KMS-11 (cell line): ENCODE measurements around the gene FOXO3.
A peak's percentile ranks its signal among the peaks of the same experiment; 100 is the strongest.

Source experiments
- H2AFZ ChIP-seq: fragments of 200-600 bp; sonication (generic); 2 replicates; pipeline ENCODE4 v1.6.1; 2016; ENCODE audit warnings: antibody characterized with exemption, mixed run types, low read depth
- H3K27ac ChIP-seq: fragments of 200-600 bp; sonication (generic); 2 replicates; pipeline ENCODE4 v1.6.1; 2016; ENCODE audit warnings: mild to moderate bottlenecking, mixed run types
- H3K27me3 ChIP-seq: fragments of 200-600 bp; sonication (generic); 2 replicates; pipeline ENCODE4 v1.6.1; 2017; ENCODE audit warnings: mild to moderate bottlenecking, low read depth, mixed run types, moderate library complexity; ENCODE audit not compliant: insufficient read depth
- H3K36me3 ChIP-seq: fragments of 200-600 bp; sonication (generic); 2 replicates; pipeline ENCODE4 v1.6.1; 2017; ENCODE audit warnings: mild to moderate bottlenecking, mixed run types; ENCODE audit not compliant: insufficient read depth
- H3K4me1 ChIP-seq: fragments of 200-600 bp; sonication (generic); 2 replicates; pipeline ENCODE4 v1.6.1; 2016; ENCODE audit warnings: mild to moderate bottlenecking, low read depth, mixed run types; ENCODE audit not compliant: poor library complexity, severe bottlenecking
- H3K4me2 ChIP-seq: fragments of 200-600 bp; sonication (generic); 2 replicates; pipeline ENCODE4 v1.7.0; 2016; ENCODE audit warnings: mild to moderate bottlenecking, mixed run types
- H3K4me3 ChIP-seq: fragments of 200-600 bp; sonication (generic); IDR thresholded peaks from 2 replicates; pipeline ENCODE4 v1.6.1; 2017; ENCODE audit warnings: low read depth, low read length, mixed read lengths; ENCODE audit not compliant: insufficient read depth
- H3K79me2 ChIP-seq: fragments of 200-600 bp; sonication (generic); 2 replicates; pipeline ENCODE4 v1.6.1; 2016; ENCODE audit warnings: low read depth, mixed run types; ENCODE audit not compliant: insufficient read depth
- H3K9ac ChIP-seq: fragments of 200-600 bp; sonication (generic); 2 replicates; pipeline ENCODE4 v1.6.1; 2016; ENCODE audit warnings: mild to moderate bottlenecking, mixed run types
- H4K20me1 ChIP-seq: fragments of 200-600 bp; sonication (generic); 2 replicates; pipeline ENCODE4 v1.6.1; 2016; ENCODE audit warnings: mild to moderate bottlenecking, mixed run types; ENCODE audit not compliant: insufficient read depth
- TF ChIP-seq, protein P1 (sequence below): fragments of 200-600 bp; sonication (generic); conservative IDR thresholded peaks from 2 replicates; pipeline ENCODE4 v1.6.1; 2017; ENCODE audit warnings: low read depth, mild to moderate bottlenecking, antibody characterized with exemption, low read length, moderate library complexity, mixed read lengths

FOXO3 gene

GRCh38 chr6:108650325-108650724 is 89.6 kb downstream of the FOXO3 start:
- peak overlapping the region; percentile 58 for H3K27ac ChIP-seq
- no peaks in the 10 kb centered on the region for H3K27me3 ChIP-seq
- TF ChIP-seq, protein P1, sequence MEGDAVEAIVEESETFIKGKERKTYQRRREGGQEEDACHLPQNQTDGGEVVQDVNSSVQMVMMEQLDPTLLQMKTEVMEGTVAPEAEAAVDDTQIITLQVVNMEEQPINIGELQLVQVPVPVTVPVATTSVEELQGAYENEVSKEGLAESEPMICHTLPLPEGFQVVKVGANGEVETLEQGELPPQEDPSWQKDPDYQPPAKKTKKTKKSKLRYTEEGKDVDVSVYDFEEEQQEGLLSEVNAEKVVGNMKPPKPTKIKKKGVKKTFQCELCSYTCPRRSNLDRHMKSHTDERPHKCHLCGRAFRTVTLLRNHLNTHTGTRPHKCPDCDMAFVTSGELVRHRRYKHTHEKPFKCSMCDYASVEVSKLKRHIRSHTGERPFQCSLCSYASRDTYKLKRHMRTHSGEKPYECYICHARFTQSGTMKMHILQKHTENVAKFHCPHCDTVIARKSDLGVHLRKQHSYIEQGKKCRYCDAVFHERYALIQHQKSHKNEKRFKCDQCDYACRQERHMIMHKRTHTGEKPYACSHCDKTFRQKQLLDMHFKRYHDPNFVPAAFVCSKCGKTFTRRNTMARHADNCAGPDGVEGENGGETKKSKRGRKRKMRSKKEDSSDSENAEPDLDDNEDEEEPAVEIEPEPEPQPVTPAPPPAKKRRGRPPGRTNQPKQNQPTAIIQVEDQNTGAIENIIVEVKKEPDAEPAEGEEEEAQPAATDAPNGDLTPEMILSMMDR, result no peak
- H3K4me1 ChIP-seq, result peaks cover 100% of the 10 kb centered on the region
- H3K36me3 ChIP-seq, result no peaks in the 10 kb centered on the region
- H3K79me2 ChIP-seq, result peaks cover 100% of the 10 kb centered on the region
- H3K4me3 ChIP-seq, result no peak overlapping the region
- no peak overlapping the region for H2AFZ ChIP-seq
- peaks cover 6% of the 10 kb centered on the region for H4K20me1 ChIP-seq
- peak overlapping the region; percentile 39 for H3K4me2 ChIP-seq
- H3K9ac ChIP-seq, result no peak overlapping the region; the same call in 1 of the 2 replicates

GRCh38 chr6:108650781-108651180 is 90.1 kb downstream of the FOXO3 start:
- Histone ChIP-seq H3K27me3 (no peaks in the 10 kb centered on the region), H3K9ac (no peak overlapping the region; the same call in 1 of the 2 replicates), H3K4me1 (peaks cover 99% of the 10 kb centered on the region), H3K79me2 (peaks cover 100% of the 10 kb centered on the region), H3K4me2 (peak overlapping the region; percentile 39), H4K20me1 (peaks cover 6% of the 10 kb centered on the region), H3K27ac (peak overlapping the region; percentile 58; the same call in 1 of the 2 replicates), H2AFZ (no peak overlapping the region), H3K4me3 (no peak overlapping the region), H3K36me3 (no peaks in the 10 kb centered on the region)
- TF ChIP-seq, protein P1, result no peak

DNA sequence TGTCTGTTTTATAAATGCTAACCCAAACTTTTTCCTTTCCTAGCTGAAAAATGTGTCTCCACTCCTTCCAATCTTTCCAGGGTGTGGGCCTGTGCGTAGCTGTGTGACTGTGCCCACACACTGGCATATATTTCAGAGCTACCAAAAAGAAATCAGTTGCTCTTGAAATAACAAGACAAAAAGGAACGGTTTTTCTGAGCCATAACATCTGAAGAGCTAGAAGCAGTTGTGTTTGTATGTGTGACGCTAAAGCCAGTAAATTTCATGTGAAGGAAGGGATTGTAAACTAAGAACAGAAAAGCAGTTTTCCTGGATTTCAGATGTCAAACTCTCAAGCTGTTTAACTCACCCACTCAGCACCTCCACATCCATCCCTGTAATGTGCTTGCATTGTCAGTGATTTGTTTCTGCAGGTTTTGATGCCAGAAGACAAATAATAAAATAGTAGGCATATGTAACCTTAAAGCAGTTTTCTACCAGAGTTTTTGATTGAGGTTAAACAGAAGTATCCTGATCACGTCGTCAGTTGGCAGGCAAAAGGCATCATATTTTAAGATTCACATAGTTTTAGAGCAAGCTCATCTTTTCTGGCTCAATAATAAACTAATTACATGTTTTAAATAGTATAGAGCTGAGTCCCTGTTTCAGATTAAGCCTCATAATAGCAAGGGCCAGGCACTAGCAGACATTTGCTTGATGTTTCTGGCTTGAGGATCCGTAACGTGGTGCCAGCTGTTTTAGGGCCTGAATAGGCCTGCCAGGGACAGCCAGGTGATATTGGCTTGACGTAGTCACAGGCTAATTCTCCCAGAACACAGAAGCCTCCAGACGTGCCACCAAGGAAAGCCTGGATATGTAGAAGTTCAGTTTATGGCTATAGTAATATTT is 90.9 kb downstream of the FOXO3 start:
- H3K36me3 ChIP-seq, result no peaks in the 10 kb centered on the region
- no peak overlapping the region for H2AFZ ChIP-seq
- H3K4me2 ChIP-seq, result peak overlapping the region; percentile 39; the same call in 1 of the 2 replicates
- peaks cover 96% of the 10 kb centered on the region for H3K4me1 ChIP-seq
- no peaks in the 10 kb centered on the region for H3K27me3 ChIP-seq
- TF ChIP-seq, protein P1, result no peak
- H3K27ac ChIP-seq, result peak overlapping the region; percentile 58; the same call in 1 of the 2 replicates
- no peak overlapping the region for H3K4me3 ChIP-seq
- H4K20me1 ChIP-seq, result peaks cover 6% of the 10 kb centered on the region
- no peak overlapping the region for H3K9ac ChIP-seq
- peaks cover 100% of the 10 kb centered on the region for H3K79me2 ChIP-seq

- peaks cover 100% of the 10 kb centered on the region for H3K79me2 ChIP-seq
- no peaks in the 10 kb centered on the region for H3K36me3 ChIP-seq
- H3K4me1 ChIP-seq, result peaks cover 96% of the 10 kb centered on the region
- H4K20me1 ChIP-seq, result peaks cover 6% of the 10 kb centered on the region
- H2AFZ ChIP-seq, result no peak overlapping the region
- peak overlapping the region; percentile 21; the same call in 1 of the 2 replicates for H3K27ac ChIP-seq
- H3K4me2 ChIP-seq, result peak overlapping the region; percentile 31; the same call in 1 of the 2 replicates
- H3K27me3 ChIP-seq, result no peaks in the 10 kb centered on the region
- H3K4me3 ChIP-seq, result no peak overlapping the region
- H3K9ac ChIP-seq, result no peak overlapping the region
- TF ChIP-seq, protein P1, result no peak
Observed at GRCh38 chr6:108652375-108652774, 91.7 kb downstream of the FOXO3 start.
